A204.1 (cell line): ENCODE results near the gene ACTR5.
"Not testable (repeated sequence)": the region's sequence is repeated elsewhere in the genome, so short reads cannot be mapped to it uniquely, and the experiment has no call there.

ENCODE experiments used
- FAIRE-seq: peaks from 2 replicates; lab custom pipeline; 2012; peaks lifted over from hg19 to GRCh38; lab: Jason Lieb, UNC

Gene ACTR5

DNA sequence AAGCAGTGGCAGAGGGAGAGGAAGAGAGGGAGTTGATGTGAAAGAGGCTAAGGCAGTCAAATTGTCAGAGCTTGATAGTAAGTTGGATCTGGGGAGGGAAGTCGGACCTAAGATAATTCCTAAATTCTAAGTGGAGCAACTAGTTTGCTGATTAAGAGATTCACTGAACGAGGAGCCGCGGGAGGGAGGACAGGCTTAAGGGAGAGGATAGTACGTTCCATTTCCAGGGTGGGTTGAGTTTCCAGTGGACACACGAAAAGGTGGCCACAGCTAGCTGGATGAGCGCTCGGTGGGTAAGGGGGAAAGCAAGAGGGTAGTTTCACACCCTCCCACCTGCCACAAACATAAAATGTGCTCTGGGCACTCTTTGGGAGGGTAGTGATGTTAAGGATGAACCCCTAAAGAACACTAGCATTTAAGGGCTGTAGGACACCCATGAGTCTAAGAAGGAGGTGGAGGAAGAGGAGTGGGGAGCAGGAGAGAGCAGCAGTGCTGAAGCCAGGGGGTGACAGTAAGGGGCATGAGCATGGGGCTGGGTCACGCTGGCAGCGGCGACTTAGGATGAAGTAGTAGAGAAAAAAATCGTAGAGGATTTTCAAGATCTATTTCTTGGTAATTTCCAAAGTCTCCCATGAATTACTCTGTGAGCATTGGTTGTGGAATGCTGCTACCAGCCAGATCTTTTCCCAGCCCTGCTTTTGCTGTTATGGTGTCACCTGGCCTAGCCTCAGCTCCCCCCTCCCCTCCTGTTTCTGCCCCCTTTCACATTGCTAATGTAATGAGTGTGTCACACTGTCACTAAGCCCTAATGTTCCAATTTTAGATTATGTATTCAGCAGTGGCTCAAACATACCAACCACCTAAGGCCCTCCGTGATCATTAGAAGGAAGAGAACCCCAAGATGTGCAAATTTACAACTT is 21.4 kb downstream of the ACTR5 start:
- FAIRE-seq: no peak

DNA sequence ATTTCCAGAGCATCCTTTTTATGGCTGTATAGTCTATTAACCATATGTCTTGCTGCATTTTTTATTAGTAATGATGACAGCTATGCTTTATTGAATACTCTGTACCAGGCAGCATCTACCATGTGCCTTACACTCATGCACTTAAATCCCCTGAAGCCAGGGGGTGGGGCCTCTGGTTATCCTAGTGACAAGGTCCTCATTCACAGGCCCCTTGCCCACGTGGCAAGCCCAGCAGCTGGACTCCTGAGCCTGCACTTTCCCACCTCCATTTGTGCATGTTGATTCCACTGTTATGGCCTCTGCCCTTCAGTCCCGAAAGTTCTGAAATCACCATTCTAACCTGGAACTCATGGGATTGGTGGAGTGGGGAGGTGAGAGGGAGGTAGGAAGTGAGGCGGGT is 22.3 kb downstream of the ACTR5 start:
- no peak for FAIRE-seq

DNA sequence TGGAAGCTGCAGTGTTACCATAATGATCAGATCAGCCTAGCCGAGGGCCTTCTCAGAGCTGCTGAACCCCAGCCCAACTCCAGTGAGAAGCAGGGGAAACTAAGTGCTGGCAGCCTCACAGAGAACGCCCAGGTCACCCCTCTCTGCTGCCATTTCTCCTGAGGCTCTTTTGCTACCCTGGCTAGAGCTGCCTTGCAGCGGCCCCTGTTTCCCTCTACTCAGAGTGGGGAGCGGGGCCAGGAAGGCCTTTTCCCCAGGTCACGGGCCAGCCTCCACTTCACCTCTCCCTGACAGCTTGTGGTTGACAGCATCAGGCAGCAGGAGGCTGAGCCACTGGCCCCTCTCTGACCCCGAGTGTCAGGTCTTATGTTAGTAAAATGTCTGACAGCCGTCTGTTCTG is 22.7 kb downstream of the ACTR5 start:
- no peak for FAIRE-seq

DNA sequence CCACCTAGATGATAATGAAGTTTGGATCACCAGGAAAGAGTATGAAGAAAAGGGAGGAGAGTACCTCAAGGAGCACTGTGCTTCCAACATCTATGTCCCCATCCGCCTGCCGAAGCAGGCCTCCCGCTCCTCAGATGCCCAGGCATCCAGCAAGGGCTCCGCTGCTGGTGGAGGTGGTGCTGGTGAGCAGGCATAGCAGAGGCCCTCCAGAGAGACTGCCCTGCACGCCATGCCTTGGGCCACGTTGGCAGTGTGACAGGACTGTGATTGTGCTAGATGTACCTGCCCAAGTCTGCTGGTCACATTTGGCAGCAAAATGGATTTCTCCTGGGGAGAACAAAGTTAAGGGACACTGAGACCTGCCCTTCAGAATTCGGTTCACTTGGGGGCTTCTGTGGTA is 23.4 kb downstream of the ACTR5 start:
- no peak for FAIRE-seq

DNA sequence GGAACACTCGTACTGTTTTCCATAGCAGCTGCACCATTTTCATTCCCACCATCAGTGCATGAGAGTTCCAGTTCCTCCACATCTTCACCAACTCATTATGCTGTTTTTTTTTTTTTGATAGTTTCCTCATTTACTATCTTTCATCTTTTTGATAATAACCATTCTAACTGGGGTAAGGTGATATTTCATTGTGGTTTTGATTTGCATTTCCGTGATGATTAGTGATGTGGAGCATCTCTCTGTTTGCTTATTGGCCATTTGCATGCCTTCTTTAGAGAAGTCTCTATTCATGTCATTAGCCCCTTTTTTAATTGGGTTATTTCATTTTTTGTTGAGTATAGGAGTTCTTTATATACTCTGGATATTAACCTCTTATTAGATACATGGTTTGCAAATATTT is 25.9 kb downstream of the ACTR5 start:
- no peak for FAIRE-seq

- no peak for FAIRE-seq
Measured at GRCh38 chr20:38776363-38776762, 28.1 kb downstream of the ACTR5 start.

GRCh38 chr20:38779247-38780097 is 31.2 kb downstream of the ACTR5 start:
- no peak for FAIRE-seq

DNA sequence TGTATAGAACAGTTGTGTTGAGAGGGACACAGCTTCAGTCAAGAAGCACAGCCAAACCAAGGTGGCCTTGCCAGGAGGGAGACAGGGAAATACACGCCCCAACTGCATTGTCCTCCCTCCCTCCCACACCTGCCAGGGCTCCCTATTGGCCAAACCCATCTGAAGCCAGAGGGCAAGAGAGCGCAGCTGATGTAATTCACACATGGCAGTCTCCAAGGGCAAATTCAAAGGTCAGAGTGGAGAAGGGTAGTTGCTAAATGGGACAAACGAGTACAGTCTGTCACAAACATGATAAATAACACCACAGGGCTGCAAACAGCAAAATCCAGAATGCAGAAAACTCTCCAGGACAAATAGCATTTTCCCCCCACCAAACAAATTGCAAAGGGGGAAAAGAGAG is 34.0 kb downstream of the ACTR5 start:
- no peak for FAIRE-seq

DNA sequence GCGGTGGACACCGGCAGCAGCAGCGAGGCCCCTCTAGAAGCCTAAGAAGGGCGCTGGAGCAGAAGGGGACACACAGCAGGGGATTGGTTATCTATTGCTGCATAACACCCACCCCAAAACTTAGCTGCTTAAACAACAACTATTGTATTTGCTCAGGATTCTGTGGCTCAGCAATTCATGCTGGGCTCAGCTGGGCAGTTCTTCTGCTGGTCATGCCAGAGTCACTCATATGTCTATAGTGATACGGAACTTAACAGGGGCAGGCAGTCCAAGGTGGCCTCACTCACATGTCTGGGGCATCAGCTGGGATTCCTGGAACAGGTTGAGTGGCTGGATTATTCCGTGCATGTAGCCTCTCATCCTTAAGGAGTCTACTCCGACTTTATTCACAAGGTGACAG is 39.6 kb downstream of the ACTR5 start:
- FAIRE-seq: no peak

DNA sequence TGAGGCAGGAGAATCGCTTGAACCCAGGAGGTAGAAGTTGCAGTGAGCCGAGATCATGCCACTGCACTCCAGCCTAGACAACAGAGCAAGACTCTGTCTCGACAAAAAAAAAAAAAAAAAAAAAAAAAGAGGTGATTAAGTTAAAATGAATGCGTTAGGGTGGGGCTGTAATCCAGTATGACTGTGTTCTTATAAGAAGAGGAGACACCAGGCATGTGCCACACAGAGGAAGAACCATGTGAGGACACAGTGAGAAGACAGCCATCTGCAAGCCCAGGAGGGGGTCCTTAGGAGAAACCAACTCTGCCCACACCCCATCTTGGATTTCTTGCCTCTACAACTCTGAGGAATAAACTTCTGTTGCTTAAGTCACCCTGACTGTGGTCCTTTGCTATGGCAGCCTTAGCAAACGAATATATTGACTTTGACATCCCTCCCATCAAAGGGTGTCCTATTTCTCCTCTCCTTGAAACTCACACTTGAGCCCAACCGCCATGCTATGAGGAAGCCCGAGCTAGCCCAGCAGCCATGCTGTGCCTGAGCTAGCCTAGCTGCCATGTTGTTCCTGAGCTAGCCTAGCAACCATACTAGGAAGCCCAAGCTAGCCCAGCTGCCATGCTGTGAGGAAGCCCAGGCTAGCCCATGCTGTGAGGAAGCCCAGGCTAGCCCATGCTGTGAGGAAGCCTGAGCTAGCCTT is 41.4 kb downstream of the ACTR5 start:
- FAIRE-seq: no peak

GRCh38 chr20:38790200-38791053 is 42.2 kb downstream of the ACTR5 start:
- no peak for FAIRE-seq

DNA sequence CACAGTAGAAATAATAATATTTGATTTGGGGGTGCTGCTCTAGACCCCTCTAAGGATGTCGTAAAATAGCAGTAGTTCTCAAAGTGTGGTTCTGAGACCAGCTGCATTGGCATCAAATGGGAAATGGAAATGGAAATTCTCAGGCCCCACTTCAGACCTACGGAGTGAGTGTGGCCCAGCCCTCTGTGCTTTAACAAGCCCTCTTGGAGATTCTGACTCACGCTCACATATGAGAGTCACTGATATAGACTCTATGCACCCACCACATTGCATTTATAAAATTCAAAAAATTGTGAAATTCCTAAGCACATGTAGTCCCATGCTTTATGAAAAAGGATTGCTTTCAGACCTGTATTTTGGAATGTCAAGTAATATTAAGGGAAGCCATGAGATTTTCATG is 43.0 kb downstream of the ACTR5 start:
- FAIRE-seq: no peak

- FAIRE-seq: no peak
Measured at GRCh38 chr20:38791940-38792339, 43.7 kb downstream of the ACTR5 start.

GRCh38 chr20:38794057-38794456 is 45.8 kb downstream of the ACTR5 start:
- not testable (repeated sequence) for FAIRE-seq

DNA sequence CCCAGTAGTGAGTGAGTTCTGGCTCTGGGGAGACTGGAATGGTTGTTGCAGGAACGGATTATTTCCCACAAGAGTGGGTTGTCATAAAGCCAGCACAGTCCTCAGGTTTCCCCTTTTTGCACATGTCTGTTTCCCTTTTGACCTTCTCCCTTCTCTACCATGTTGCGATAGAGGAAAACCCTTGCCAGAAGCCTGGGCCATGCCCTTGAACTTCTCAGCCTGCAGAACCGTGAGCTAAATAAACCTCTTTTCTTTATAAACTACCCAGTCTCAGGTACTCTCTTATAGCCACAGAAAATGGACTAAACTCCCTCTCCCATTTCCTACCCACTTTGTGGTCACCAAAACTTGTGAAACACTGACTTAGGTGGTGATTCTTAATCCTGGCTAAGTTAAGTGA is 50.0 kb downstream of the ACTR5 start:
- FAIRE-seq: no peak

DNA sequence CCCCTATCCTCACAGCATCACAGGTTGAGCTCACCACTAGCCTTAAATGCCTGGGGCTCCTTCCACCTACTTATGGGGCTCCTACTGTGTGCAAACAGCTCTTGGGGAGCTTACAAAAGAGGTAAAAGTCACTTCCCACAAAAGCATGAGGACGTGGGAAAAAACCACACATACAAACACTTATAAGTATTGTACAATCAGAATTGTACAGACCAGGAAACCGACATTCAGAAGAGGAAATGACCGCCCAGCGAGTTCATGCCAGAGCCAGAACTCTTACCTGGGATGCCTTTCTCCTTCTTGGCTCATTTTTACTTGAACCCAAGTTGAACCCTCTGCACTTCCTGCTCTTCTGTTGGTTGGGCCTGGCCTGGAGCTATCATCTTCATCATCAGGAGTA is 50.9 kb downstream of the ACTR5 start:
- FAIRE-seq: no peak

DNA sequence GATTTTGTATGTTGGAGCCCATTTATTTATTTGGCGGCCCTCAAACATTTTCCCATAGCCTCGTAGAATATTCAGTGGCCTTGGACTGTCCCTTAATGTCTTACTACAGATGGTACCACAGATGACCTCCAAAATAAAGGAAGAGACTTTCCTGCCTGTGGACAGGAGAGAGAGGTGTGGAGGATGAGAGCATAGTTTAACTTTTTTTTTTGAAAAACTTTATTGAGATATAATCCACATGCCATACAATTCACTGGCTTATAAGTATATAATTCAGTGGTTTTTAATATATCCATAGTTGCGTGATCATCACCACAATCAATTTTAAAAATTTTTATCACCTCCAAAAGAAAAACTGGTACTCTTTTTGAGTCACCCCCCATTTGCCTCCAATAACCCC is 52.6 kb downstream of the ACTR5 start:
- FAIRE-seq: no peak

DNA sequence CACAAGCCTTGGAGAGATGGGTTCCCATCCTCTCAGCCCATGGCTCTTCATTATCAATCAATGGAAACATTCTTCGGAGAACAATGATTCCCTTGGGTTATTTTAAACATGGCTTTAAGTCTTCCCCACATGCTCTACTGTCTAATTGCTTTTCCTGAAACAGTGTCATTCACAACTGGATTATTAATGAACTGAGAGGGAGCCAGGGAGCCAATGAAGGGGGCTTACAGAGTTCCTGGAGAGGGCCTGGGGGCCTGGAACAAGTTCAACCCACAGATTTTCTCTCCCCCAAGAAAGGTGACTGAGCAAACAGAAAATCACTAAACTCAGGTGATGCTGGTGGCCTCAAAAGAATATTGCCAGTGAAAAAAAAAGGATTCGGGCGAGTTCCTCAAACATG is 56.0 kb downstream of the ACTR5 start:
- FAIRE-seq: no peak

GRCh38 chr20:38804682-38805501 is 56.6 kb downstream of the ACTR5 start:
- FAIRE-seq: no peak

GRCh38 chr20:38805502-38805957 is 57.3 kb downstream of the ACTR5 start, which contains the start of gene PPP1R16B:
TSS of gene PPP1R16B (plus strand) at chr20:38805697. CDS start at chr20:38835926, 30,229 bp downstream.
- FAIRE-seq: no peak
